Measurements from ENCODE around the gene PKN2. TPM values are rescaled to one million over a fixed set of nuclear protein-coding genes. Genes with fewer than 3 reads are reported as not detected.

PKN2 gene
- total and polyA plus RNA-seq, 9 of the 15 experiments (the other 6 are each of a cell fraction or from before 2014, with no cell fraction given): 4.5 to 25.3 (median 19.2) TPM

DNA sequence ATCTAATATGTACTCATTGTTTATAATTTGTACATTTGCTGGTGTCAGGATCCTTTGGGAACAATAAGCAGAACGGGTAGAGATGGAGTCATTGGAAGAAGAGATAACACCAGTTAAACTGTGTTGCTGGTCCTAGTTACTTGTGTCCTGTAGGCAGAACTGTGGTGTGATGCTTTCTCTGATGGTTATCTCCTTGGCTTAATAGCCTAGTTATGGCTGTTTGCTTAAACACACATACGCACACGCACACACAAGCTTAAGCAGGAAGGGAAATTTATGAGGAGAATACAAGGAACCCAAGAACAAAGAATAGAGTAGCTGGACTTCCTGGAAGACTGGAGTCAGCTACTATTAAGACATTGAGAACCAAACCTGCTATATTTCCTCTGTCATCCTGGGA is 5.7 kb upstream of the PKN2 start (continued):
- TF ChIP-seq, protein P1, sequence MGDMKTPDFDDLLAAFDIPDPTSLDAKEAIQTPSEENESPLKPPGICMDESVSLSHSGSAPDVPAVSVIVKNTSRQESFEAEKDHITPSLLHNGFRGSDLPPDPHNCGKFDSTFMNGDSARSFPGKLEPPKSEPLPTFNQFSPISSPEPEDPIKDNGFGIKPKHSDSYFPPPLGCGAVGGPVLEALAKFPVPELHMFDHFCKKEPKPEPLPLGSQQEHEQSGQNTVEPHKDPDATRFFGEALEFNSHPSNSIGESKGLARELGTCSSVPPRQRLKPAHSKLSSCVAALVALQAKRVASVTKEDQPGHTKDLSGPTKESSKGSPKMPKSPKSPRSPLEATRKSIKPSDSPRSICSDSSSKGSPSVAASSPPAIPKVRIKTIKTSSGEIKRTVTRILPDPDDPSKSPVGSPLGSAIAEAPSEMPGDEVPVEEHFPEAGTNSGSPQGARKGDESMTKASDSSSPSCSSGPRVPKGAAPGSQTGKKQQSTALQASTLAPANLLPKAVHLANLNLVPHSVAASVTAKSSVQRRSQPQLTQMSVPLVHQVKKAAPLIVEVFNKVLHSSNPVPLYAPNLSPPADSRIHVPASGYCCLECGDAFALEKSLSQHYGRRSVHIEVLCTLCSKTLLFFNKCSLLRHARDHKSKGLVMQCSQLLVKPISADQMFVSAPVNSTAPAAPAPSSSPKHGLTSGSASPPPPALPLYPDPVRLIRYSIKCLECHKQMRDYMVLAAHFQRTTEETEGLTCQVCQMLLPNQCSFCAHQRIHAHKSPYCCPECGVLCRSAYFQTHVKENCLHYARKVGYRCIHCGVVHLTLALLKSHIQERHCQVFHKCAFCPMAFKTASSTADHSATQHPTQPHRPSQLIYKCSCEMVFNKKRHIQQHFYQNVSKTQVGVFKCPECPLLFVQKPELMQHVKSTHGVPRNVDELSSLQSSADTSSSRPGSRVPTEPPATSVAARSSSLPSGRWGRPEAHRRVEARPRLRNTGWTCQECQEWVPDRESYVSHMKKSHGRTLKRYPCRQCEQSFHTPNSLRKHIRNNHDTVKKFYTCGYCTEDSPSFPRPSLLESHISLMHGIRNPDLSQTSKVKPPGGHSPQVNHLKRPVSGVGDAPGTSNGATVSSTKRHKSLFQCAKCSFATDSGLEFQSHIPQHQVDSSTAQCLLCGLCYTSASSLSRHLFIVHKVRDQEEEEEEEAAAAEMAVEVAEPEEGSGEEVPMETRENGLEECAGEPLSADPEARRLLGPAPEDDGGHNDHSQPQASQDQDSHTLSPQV (IDR thresholded peaks at IDR 0.05): peak; percentile 42; the same call in 1 of the 2 replicates
- TF ChIP-seq, protein P2, sequence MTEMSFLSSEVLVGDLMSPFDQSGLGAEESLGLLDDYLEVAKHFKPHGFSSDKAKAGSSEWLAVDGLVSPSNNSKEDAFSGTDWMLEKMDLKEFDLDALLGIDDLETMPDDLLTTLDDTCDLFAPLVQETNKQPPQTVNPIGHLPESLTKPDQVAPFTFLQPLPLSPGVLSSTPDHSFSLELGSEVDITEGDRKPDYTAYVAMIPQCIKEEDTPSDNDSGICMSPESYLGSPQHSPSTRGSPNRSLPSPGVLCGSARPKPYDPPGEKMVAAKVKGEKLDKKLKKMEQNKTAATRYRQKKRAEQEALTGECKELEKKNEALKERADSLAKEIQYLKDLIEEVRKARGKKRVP (CRISPR knock-in tag; IDR thresholded peaks at IDR 0.05): no peak
- TF ChIP-seq NR2C2 (CRISPR knock-in tag; IDR thresholded peaks at IDR 0.05) (no peak), NR2C2 (tag; IDR thresholded peaks at IDR 0.05) (no peak), JUNB (CRISPR knock-in tag; conservative IDR thresholded peaks at IDR 0.05) (no peak), SMAD3 (CRISPR knock-in tag; conservative IDR thresholded peaks at IDR 0.05) (no peak), ZBTB17 (CRISPR knock-in tag; IDR thresholded peaks at IDR 0.05) (no peak), DPF2 (IDR thresholded peaks at IDR 0.05) (peak; percentile 65), ZNF121 (CRISPR knock-in tag; conservative IDR thresholded peaks at IDR 0.05) (no peak), SIN3A (IDR thresholded peaks at IDR 0.05; ENCODE audit: borderline replicate concordance in 2 of 2, control insufficient read depth in 1 of 2, low read depth in 2 of 2, low read length in 2 of 2) (no peak), TOE1 (IDR thresholded peaks at IDR 0.05; ENCODE audit: borderline replicate concordance) (no peak), TOE1 (CRISPR knock-in tag; IDR thresholded peaks at IDR 0.05; ENCODE audit: borderline replicate concordance, low read depth) (no peak), GTF2E2 (tag; IDR thresholded peaks at IDR 0.05) (no peak), HDAC6 (IDR thresholded peaks at IDR 0.05; ENCODE audit: low read depth, low read length) (no peak), HSF4 (CRISPR knock-in tag; IDR thresholded peaks at IDR 0.05; ENCODE audit: borderline replicate concordance) (no peak), BRF1 (IDR thresholded peaks at IDR 0.05; ENCODE audit: borderline replicate concordance, extremely low read depth, insufficient read length) (no peak), SAFB2 (IDR thresholded peaks at IDR 0.05; ENCODE audit: borderline replicate concordance, low read depth, low read length, severe bottlenecking) (no peak), TEAD2 (tag; IDR thresholded peaks at IDR 0.05) (no peak)
- TF ChIP-seq, protein P3, sequence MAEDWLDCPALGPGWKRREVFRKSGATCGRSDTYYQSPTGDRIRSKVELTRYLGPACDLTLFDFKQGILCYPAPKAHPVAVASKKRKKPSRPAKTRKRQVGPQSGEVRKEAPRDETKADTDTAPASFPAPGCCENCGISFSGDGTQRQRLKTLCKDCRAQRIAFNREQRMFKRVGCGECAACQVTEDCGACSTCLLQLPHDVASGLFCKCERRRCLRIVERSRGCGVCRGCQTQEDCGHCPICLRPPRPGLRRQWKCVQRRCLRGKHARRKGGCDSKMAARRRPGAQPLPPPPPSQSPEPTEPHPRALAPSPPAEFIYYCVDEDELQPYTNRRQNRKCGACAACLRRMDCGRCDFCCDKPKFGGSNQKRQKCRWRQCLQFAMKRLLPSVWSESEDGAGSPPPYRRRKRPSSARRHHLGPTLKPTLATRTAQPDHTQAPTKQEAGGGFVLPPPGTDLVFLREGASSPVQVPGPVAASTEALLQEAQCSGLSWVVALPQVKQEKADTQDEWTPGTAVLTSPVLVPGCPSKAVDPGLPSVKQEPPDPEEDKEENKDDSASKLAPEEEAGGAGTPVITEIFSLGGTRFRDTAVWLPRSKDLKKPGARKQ (CRISPR knock-in tag; IDR thresholded peaks at IDR 0.05): no peak
- TF ChIP-seq, protein P4, sequence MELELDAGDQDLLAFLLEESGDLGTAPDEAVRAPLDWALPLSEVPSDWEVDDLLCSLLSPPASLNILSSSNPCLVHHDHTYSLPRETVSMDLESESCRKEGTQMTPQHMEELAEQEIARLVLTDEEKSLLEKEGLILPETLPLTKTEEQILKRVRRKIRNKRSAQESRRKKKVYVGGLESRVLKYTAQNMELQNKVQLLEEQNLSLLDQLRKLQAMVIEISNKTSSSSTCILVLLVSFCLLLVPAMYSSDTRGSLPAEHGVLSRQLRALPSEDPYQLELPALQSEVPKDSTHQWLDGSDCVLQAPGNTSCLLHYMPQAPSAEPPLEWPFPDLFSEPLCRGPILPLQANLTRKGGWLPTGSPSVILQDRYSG (tag; conservative IDR thresholded peaks at IDR 0.05; ENCODE audit: low read depth): no peak

Measured in K562 (cell line).